ENCODE results near the gene LRP6.

The LRP6 gene

GRCh38 chr12:12195516-12195915 is 71.3 kb downstream of the LRP6 start:
- DNase-seq: no peak
- TF ChIP-seq POLR2A (IDR thresholded peaks at IDR 0.05; ENCODE audit: low read length): no peak
- no peak for TF ChIP-seq GATA1 (IDR thresholded peaks at IDR 0.05; ENCODE audit: low read depth, low read length)

DNA sequence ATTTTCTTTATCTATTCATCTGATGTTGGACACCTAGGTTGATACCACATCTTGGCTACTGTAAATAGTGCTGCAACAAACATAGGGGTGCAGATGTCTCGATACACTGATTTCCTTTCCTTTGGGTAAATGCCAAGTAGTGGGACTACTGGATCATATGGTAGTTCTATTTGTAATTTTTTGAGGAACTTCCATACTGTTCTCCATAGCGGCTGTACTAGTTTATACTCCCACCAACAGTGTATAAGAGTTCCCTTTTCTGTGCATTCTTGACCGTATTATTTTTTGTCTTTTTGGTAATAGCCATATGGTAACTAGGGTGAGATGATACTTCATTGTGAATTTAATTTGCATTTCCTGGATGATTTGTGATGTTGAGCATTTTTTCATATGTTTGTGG is 71.8 kb downstream of the LRP6 start:
- no peak for TF ChIP-seq GATA1 (IDR thresholded peaks at IDR 0.05; ENCODE audit: low read depth, low read length)
- TF ChIP-seq POLR2A (IDR thresholded peaks at IDR 0.05; ENCODE audit: low read length): no peak
- DNase-seq: no peak

- TF ChIP-seq POLR2A (IDR thresholded peaks at IDR 0.05; ENCODE audit: low read length) (no peak), GATA1 (IDR thresholded peaks at IDR 0.05; ENCODE audit: low read depth, low read length) (no peak)
- DNase-seq: no peak
These were observed 72.6 kb downstream of the LRP6 start for GRCh38 chr12:12194206-12194605.

DNA sequence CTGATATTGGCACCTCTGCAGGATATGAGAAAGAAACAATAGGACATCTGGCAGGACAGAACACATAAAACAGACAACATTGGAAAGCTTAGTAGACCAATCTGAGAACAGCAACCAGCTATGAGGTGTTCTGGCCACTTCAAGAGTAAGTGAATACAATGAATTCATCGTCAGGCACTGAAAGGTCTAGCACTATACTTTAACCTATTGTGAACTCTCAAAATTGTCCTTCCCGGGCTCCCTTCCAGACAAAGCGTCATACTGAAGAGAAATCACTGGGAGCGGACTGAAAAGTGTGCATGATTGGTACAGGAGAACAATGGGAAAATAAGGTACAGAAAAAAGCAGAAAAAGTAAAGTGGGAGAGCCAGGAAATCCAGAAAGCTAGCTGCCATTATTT is 75.8 kb downstream of the LRP6 start:
- TF ChIP-seq GATA1 (IDR thresholded peaks at IDR 0.05; ENCODE audit: low read depth, low read length): no peak
- TF ChIP-seq POLR2A (IDR thresholded peaks at IDR 0.05; ENCODE audit: low read length): no peak
- no peak for DNase-seq

GRCh38 chr12:12190087-12190809 is 76.6 kb downstream of the LRP6 start:
- peak; percentile 64 to 85 for DNase-seq
- TF ChIP-seq POLR2A (IDR thresholded peaks at IDR 0.05; ENCODE audit: low read length): no peak

DNA sequence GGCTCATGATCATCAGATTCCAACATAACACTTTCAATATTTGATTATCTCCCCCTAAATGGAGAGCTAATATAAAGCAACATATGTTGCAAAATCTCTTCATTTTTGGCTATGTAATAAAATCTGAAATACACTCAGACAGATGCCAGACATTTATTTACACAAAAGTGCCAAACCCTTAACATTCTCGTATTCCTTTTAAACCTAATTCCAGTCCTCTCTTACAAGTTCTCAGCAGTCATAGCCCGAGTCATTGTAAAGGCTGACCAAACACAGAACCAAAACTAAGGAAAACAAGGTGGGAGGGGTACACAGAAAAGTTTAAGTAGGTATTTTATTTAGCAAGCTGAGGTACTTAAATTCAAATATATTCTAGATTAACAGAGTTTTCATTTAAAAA is 81.4 kb downstream of the LRP6 start:
- no peak for TF ChIP-seq POLR2A (IDR thresholded peaks at IDR 0.05; ENCODE audit: low read length)
- TF ChIP-seq GATA1 (IDR thresholded peaks at IDR 0.05; ENCODE audit: low read depth, low read length): no peak
- DNase-seq: no peak

DNA sequence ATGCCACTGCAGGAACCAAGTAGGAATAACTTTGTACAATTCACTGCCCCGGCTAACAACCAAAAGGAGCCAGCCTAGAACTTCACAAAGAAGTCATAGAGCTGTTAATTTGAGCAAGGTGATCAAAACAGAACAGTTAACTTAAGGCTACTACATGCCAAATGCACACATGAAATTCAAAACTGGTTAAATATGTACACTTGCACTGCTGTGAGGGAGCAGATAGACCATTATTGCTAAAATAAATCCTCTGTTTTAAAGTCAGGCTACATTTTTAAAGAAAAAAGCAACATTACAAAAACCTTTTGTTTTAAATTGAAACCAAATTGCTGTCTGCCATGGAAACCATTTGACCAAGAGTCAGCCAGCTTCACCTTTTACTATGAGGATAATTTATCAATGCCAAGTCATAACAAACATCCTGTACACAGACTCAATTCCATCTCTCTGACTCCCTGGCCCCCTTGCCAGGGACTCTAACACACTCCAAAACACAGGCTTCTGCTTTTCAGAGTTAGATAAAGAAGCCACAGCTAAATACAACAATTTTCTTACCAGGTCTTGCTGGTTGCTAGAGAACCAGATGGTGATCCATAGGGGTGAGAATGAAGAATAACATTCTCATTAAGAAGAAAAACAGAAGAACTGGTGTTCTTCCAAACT is 84.0 kb downstream of the LRP6 start:
- TF ChIP-seq GATA1 (IDR thresholded peaks at IDR 0.05; ENCODE audit: low read depth, low read length) (no peak), POLR2A (IDR thresholded peaks at IDR 0.05; ENCODE audit: low read length) (no peak)
- no peak for DNase-seq

DNA sequence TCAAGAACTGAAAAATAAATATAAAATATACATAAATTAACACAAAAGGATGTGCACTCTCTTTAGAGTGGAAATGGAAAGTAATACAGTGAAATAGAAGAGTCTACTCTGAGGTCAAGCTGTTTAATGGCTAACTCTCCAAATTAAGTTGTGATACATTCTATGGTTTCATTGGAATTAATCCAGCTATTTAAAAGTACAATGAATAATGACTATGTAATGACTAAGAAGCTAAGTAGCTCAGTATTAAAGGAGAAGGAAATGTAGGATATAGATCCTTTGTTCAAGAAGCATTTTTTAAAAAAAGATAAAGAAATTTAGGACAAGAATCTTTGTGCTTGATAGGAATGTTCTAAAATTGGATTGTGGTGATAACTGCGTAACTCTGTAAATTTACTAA is 85.3 kb downstream of the LRP6 start:
- no peak for TF ChIP-seq GATA1 (IDR thresholded peaks at IDR 0.05; ENCODE audit: low read depth, low read length)
- TF ChIP-seq POLR2A (IDR thresholded peaks at IDR 0.05; ENCODE audit: low read length): no peak
- DNase-seq: no peak

- peak in 1 of 2 experiments; percentile 40 for DNase-seq
- TF ChIP-seq POLR2A (IDR thresholded peaks at IDR 0.05; ENCODE audit: low read length) (no peak), GATA1 (IDR thresholded peaks at IDR 0.05; ENCODE audit: low read depth, low read length) (no peak)
These were observed 86.3 kb downstream of the LRP6 start for GRCh38 chr12:12180575-12180974.

- TF ChIP-seq GATA1 (IDR thresholded peaks at IDR 0.05; ENCODE audit: low read depth, low read length) (no peak), POLR2A (IDR thresholded peaks at IDR 0.05; ENCODE audit: low read length) (no peak)
- no peak for DNase-seq
These were observed 86.7 kb downstream of the LRP6 start for GRCh38 chr12:12180136-12180535.

- DNase-seq: no peak
- TF ChIP-seq GATA1 (IDR thresholded peaks at IDR 0.05; ENCODE audit: low read depth, low read length) (no peak), POLR2A (IDR thresholded peaks at IDR 0.05; ENCODE audit: low read length) (no peak)
These were observed 88.3 kb downstream of the LRP6 start for GRCh38 chr12:12178559-12178958.

DNA sequence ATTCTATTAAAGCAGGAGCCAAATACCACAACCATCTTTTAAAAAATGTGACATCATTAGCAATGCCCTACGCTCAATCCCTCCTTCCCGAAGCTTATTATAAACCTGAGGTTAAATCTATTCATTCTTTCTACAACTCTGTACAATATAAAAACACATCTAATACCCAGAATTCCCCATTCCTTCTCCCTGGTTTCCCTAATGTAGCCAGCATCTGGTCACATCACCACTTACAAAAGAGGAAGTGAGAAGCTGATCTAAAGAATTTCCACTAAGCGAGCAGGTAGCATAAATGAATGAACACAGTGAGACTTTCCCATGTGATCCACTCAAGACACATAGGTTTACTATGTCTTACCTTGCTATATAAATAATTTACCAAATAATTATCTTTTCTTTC is 90.4 kb downstream of the LRP6 start:
- DNase-seq: no peak
- TF ChIP-seq GATA1 (IDR thresholded peaks at IDR 0.05; ENCODE audit: low read depth, low read length): no peak
- no peak for TF ChIP-seq POLR2A (IDR thresholded peaks at IDR 0.05; ENCODE audit: low read length)

DNA sequence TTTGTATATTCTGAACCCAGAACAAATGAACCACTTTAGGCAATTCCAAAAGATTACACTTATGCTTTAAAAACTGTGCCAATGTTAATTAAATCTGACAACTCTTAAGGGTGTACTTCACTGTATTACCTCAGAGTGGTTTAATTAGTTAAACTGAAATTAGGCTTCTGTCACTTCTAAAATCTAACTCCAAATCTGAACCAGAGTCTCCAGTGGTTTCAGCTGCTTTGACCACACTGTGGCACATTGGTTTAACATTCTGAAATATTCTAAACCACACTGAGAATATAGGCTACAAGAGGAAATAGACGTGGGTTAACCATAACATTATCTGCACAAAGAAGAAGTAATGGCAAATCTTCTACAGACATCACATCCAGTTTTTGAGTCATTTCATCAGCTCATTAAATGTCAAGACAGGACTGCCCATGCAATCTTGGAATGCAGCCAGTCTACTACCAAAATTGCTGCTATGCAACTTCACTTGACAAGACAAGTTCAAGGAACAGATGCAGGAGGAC is 94.8 kb downstream of the LRP6 start:
- peak in 1 of 2 experiments; percentile 23 for DNase-seq

GRCh38 chr12:12167847-12168246 is 99.0 kb downstream of the LRP6 start:
- TF ChIP-seq GATA1 (IDR thresholded peaks at IDR 0.05; ENCODE audit: low read depth, low read length): no peak
- no peak for TF ChIP-seq POLR2A (IDR thresholded peaks at IDR 0.05; ENCODE audit: low read length)
- no peak for DNase-seq

More for the DNA sequence above, 94.8 kb downstream of the LRP6 start:
- TF ChIP-seq POLR2A (IDR thresholded peaks at IDR 0.05; ENCODE audit: low read length): no peak
- no peak for TF ChIP-seq GATA1 (IDR thresholded peaks at IDR 0.05; ENCODE audit: low read depth, low read length)

- TF ChIP-seq POLR2A (IDR thresholded peaks at IDR 0.05; ENCODE audit: low read length) (no peak), GATA1 (IDR thresholded peaks at IDR 0.05; ENCODE audit: low read depth, low read length) (no peak)
- DNase-seq: no peak
These were observed 100.1 kb downstream of the LRP6 start for GRCh38 chr12:12166751-12167150.
